GM12875 (cell line): ENCODE results near the gene ADGRB3.

Source experiments
- H3K4me3 ChIP-seq: one replicate; pipeline ENCODE4 v1.5.1; 2011; ENCODE audit warnings: low read depth, low read length, control low read depth
- TF ChIP-seq, protein P1 (sequence below): IDR thresholded peaks from 2 replicates; pipeline ENCODE4 v1.5.1; 2011; ENCODE audit warnings: low read depth, mild to moderate bottlenecking, control low read depth, inconsistent platforms, low read length, moderate library complexity, borderline replicate concordance; ENCODE audit not compliant: insufficient read depth

The ADGRB3 gene

GRCh38 chr6:68697394-68697793 is 62.3 kb downstream of the ADGRB3 start:
- H3K4me3 ChIP-seq = no peak overlapping the region
- TF ChIP-seq, protein P1, sequence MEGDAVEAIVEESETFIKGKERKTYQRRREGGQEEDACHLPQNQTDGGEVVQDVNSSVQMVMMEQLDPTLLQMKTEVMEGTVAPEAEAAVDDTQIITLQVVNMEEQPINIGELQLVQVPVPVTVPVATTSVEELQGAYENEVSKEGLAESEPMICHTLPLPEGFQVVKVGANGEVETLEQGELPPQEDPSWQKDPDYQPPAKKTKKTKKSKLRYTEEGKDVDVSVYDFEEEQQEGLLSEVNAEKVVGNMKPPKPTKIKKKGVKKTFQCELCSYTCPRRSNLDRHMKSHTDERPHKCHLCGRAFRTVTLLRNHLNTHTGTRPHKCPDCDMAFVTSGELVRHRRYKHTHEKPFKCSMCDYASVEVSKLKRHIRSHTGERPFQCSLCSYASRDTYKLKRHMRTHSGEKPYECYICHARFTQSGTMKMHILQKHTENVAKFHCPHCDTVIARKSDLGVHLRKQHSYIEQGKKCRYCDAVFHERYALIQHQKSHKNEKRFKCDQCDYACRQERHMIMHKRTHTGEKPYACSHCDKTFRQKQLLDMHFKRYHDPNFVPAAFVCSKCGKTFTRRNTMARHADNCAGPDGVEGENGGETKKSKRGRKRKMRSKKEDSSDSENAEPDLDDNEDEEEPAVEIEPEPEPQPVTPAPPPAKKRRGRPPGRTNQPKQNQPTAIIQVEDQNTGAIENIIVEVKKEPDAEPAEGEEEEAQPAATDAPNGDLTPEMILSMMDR = no peak

GRCh38 chr6:68701159-68701558 is 66.1 kb downstream of the ADGRB3 start:
- TF ChIP-seq, protein P1 = no peak
- H3K4me3 ChIP-seq = no peak overlapping the region

DNA sequence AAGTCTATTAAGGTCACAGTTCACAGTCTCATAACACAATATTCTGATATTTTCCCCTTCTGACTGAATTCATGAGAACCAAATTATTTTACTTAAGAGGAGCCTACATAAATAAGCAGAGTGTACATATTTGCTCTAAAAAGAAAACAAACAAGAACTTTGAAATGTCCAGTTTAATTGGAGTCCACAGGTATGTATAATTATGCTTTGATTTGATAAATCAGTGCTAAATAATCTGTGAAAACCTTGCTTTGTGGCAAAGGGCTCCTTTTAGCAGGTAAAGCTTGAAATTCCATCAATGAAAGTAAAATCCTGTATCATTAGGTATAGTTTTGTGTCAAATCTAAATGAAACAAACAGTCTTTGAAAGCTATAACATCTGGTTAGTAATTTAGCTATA is 69.4 kb downstream of the ADGRB3 start:
- H3K4me3 ChIP-seq = no peak overlapping the region
- TF ChIP-seq, protein P1 = no peak

DNA sequence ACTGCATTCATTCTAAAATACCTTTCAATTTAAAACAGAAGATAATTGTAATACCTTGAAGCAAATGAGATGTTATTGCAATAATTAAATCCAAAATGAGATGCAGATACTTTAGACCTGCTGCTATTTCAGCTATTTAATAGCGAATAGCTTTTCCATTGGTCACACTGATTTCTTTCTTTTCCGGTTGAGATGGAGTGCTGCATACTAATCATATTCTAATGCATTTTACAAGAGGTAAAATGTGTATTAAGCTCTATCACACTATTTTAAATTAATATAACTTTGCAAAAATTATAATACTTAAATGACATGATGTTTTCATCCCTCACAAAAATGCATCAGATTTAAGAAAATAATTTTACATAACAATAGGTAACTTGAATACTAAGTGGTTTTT is 74.0 kb downstream of the ADGRB3 start:
- TF ChIP-seq, protein P1 = no peak
- H3K4me3 ChIP-seq = no peak overlapping the region

DNA sequence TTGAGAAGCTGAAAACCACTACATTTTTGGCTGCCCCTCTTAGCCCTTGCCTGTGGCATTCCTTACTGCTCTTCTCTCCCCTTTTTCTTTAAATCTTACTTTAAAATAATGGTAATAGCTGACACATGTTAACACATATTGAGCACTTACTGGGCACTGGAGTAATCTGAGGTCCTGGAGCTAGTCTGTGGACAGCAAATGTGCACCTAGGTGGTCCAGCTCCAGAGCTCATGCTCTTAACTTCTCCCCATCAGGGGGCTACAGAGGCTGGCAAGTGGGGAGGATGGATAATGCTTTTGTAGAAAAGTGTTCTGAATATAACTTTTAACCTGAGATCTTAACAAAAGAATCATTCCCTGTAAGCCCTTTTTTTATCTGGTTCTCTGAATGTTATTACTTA is 74.8 kb downstream of the ADGRB3 start:
- H3K4me3 ChIP-seq = no peak overlapping the region
- TF ChIP-seq, protein P1 = no peak

GRCh38 chr6:68710496-68710895 is 75.4 kb downstream of the ADGRB3 start:
- H3K4me3 ChIP-seq = no peak overlapping the region
- TF ChIP-seq, protein P1 = no peak

GRCh38 chr6:68710916-68711315 is 75.8 kb downstream of the ADGRB3 start:
- TF ChIP-seq, protein P1 = no peak
- no peak overlapping the region for H3K4me3 ChIP-seq
